Measurements from ENCODE around the gene MYBL2. TPM values are rescaled to one million over a fixed set of nuclear protein-coding genes. Genes with fewer than 3 reads are reported as not detected.

MYBL2 gene
- total RNA-seq, 1 experiment from 2014 or later: 159 TPM

DNA sequence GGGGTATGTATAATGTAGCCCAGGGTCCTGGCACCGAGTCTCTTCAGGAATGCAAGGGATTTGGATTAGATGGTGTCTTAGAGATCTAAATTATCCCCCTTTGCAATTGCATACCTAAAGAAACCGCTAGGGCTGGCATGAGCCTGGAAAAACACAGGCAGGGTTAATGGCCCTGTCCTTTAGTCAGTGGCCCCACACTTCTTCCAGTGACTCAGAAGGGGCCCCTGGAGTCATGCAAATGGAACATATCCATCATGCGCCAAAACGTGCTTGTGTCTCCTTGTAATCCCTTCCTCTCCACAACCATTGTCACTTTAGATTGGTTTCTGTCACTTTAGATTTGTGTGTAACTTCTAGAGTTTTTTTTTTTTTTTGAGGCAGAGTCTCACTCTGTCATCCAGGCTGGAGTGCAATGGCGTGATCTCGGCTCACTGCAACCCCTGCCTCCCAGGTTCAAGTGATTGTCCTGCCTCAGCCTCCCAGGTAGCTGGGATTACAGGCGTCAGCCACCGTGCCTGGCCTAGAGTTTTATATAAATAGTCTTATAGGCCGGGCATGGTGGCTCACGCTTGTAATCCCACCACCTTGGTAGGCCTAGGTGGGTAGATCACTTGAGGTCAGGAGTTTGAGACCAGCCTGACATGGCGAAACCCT is 8.7 kb upstream of the MYBL2 start:
- H3K36me3 Mint-ChIP-seq (ENCODE audit: insufficient read depth in 1 of 3, low read depth in 3 of 3): no peaks in the 10 kb centered on the region
- H2BK20ac ChIP-seq (ENCODE audit: low read depth, low read length, poor library complexity, severe bottlenecking): no peak overlapping the region
- H3K14ac ChIP-seq (ENCODE audit: insufficient read depth, low read length): no peak overlapping the region
- TF ChIP-seq, protein P1, sequence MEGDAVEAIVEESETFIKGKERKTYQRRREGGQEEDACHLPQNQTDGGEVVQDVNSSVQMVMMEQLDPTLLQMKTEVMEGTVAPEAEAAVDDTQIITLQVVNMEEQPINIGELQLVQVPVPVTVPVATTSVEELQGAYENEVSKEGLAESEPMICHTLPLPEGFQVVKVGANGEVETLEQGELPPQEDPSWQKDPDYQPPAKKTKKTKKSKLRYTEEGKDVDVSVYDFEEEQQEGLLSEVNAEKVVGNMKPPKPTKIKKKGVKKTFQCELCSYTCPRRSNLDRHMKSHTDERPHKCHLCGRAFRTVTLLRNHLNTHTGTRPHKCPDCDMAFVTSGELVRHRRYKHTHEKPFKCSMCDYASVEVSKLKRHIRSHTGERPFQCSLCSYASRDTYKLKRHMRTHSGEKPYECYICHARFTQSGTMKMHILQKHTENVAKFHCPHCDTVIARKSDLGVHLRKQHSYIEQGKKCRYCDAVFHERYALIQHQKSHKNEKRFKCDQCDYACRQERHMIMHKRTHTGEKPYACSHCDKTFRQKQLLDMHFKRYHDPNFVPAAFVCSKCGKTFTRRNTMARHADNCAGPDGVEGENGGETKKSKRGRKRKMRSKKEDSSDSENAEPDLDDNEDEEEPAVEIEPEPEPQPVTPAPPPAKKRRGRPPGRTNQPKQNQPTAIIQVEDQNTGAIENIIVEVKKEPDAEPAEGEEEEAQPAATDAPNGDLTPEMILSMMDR (conservative IDR thresholded peaks at IDR 0.05): 0 out of 3 replicates have a peak, but pooled peaks have one; percentile 31
- WGBS (ENCODE audit: extremely low coverage, insufficient read length, low lambda C conversion rate): no CpG with 5 or more reads among the region's 11 CpGs
- H3K9me3 Mint-ChIP-seq: no peaks in the 10 kb centered on the region
- H3K23ac ChIP-seq (ENCODE audit: insufficient read length, low read depth, low read length): no peak overlapping the region
- no peak overlapping the region for H4K8ac ChIP-seq (replicated peaks; ENCODE audit: insufficient read length, low read depth, low read length)
- H4K5ac ChIP-seq (ENCODE audit: insufficient read length, low read depth, low read length): no peak overlapping the region
- H3K4me1 Mint-ChIP-seq: peaks cover 0 to 5% of the 10 kb centered on the region in 2 experiments; a peak in 1 of 4 replicates
- H2AK5ac ChIP-seq (ENCODE audit: insufficient read length, low read length): no peak overlapping the region
- no peaks in the 10 kb centered on the region for H3K79me1 ChIP-seq (ENCODE audit: insufficient read depth, low read depth, low read length, poor library complexity, severe bottlenecking)
- H3K4me1 ChIP-seq (ENCODE audit: insufficient read depth, low read length): no peaks in the 10 kb centered on the region
- H3K18ac ChIP-seq (ENCODE audit: insufficient read length, low read depth, low read length): no peak overlapping the region
- H3K56ac ChIP-seq (ENCODE audit: insufficient read length, low read depth, low read length): no peak overlapping the region
- peak overlapping the region; percentile 95 to 99 for H3K4me3 Mint-ChIP-seq
- no peak overlapping the region for H2BK5ac ChIP-seq (ENCODE audit: insufficient read length, low read length)
- no peaks in the 10 kb centered on the region for H4K20me1 ChIP-seq (ENCODE audit: control insufficient read depth, insufficient read depth, insufficient read length)
- no peak overlapping the region for H2BK12ac ChIP-seq (ENCODE audit: insufficient read length, low read depth, low read length)
- H3K9ac ChIP-seq (ENCODE audit: extremely low read depth, insufficient read length, low read length): peak overlapping the region; percentile 64
- H4K91ac ChIP-seq (ENCODE audit: insufficient read length, low read depth, low read length): no peak overlapping the region
- H2AFZ ChIP-seq (ENCODE audit: low read length): no peak overlapping the region
- peaks cover 4% of the 10 kb centered on the region for H3K23me2 ChIP-seq (ENCODE audit: insufficient read length, low read depth, low read length, poor library complexity, severe bottlenecking)
- H3K4me2 ChIP-seq (ENCODE audit: insufficient read depth, insufficient read length, low read length): peak overlapping the region; percentile 72
- H3K27ac Mint-ChIP-seq: peak overlapping the region; percentile 68 to 92 (median 91); a peak in 5 of 7 replicates
- H3K4ac ChIP-seq (ENCODE audit: low read depth, low read length): no peak overlapping the region
- H2BK15ac ChIP-seq (ENCODE audit: low read depth, low read length): no peak overlapping the region
- H3K27me3 Mint-ChIP-seq (ENCODE audit: low read depth): no peaks in the 10 kb centered on the region; the same call in 1 of the 2 replicates
- no peak overlapping the region for H3K27ac ChIP-seq (ENCODE audit: insufficient read length, low read depth, low read length)
- no peaks in the 10 kb centered on the region for H3K9me3 ChIP-seq (ENCODE audit: control insufficient read depth, low read depth, low read length)
- H2BK120ac ChIP-seq (ENCODE audit: low read depth, low read length, poor library complexity, severe bottlenecking): no peak overlapping the region
- no peaks in the 10 kb centered on the region for H3K27me3 ChIP-seq (ENCODE audit: insufficient read depth, low read length)
- H3K79me2 ChIP-seq (ENCODE audit: insufficient read depth, low read length): no peaks in the 10 kb centered on the region
- no peak for DNase-seq
- H3T11ph ChIP-seq (ENCODE audit: low read length): no peak overlapping the region

Measured in H9 (cell line).